Measurements from ENCODE around the gene TNNC1.

TNNC1 gene

DNA sequence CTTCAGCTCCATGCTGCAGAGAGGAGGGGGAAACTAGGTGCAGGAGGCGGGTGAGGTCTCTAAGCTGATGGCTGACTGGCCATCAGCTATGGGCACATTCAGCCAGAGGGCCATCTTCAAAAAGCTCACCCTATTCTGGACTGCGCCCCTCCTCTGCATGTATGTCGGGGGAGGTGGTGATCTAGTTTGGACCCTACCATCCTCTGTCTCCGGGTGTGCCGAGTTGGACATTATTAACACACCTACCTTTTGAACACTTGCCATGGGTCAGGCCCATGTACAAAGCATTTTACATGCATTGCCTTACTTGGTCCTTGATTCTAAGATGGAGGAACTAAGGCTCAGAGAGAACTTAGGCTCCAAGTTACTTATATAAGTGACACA lies 3.0 kb upstream of the TNNC1 start:
- no peak for DNase-seq

DNA sequence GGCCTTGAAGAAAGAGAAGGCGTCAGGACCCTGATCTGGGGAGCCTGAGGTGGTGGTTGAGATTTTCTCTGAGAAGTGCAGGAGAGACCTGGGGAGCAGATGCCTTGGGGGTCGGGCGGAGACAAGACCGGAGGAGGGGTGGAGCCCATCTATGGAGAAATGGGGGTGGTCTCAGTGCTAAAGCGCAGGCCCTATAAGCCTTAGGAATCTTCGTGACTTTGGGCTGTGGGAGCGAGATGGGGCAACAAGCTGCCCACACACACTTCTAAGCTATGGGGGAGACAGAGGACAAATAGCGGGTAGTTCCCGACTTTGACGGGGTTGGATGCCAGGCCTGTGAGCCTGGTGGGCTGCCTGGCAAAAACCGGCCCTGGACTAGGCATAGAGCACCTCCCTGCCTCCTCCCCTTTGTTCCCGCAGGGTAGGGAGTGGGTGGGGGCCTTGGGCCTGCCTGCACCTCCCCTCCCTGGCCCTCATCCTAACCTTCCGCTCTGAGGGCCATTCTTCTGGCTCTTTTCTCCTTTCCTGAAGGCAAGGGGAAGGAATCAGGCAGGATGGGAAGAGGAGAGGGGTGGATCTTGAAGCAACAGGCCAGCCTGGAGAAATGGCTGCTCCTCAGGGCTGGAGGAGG lies 2.4 kb upstream of the TNNC1 start:
- DNase-seq = no peak

DNA sequence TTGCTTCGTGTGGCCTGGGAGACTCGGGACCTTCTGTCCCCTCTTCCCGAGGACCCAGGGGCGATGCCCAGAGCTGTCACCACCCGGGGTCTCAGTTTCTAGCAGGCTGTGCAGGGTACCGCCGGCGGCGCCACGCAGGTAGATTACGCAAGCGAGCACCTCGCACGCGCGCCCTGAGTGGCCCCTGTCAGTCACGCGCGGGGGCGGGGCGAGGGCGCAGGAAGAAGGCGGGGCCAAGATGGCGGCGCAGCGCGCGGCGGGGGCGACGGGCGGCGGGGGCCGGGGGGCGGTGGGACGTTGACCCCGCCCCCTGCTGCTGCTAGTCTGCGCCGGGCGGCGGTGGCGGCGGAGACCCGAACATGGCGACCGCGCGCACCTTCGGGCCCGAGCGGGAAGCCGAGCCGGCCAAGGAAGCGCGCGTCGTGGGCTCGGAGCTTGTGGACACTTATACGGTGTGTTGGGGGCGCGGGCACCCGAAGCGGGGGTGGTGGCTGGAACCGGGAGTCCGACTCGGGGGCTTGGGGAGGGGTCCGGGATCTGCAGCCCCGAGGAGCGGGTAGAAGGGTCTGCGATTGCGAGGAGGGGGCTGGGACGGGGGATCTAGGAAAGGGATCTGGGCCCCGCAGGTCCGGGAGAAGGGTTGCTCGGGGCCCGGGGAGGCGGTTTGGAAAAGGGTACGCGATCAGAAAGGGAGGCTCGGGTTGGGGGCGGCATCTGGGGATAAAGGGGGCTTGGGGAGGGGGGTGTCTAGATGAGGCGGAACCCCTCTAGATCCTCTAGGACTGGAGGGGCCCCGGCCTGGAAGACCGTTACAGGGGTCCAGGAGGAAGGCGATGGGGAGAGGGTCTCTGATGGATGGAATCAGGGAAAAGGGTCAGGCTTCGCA lies 1.7 kb upstream of the TNNC1 start, which contains the start of gene NISCH:
TSS of gene NISCH (plus strand) at position 322 of the 886 bp plus-strand sequence. CDS start at position 360, 38 bp downstream.
- DNase-seq = peak; percentile 97

DNA sequence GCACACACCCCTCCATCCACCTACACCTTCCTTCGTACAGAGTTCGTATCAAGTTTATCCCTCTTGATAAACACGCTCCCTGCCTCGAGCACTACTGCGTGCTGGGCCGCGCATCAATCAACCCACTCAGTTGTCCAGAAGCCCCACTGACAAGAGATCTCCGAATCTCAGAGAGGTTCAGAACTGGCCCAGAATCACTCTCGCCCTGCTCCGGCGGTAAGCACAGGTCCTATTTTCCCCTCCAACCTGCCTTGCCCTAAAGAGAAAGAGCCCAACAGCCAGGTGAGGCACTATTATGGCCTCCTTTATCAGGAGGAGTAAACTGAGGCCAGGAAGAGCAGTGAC lies 1.1 kb upstream of the TNNC1 start:
- DNase-seq = no peak

DNA sequence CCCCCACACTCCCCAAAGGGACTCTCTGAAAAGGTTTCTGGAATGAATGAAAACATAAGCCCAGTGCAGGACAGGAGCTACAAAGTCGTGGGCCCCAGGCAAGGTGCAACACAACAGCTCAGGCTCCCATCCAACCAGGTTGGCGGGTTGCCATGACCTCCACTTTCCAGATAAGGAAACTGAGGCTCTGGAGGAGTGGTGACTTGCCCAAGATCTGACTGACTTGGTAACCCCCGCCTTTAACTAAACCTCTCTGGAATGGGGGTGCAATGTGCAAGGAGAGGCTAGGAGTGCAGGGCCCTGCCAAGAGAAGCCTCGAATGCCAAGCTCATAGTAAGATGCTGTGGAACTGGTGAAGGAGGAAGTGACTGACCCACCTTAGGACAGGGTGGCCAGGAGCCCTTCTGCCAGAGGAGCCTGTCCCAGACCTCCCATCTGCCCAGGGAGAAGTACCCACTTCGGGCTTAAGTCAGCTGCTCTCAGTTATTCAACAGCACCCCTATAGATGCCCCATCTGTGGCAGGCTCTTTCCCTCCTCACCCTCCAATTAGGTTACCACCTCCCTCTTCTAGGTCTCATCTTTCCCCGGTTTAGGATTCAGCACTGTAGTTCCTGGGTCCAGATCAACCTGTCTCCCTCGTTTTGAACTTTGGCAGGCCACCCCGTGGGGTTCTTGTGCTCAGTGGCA lies 553 bp upstream of the TNNC1 start:
- no peak for DNase-seq

DNA sequence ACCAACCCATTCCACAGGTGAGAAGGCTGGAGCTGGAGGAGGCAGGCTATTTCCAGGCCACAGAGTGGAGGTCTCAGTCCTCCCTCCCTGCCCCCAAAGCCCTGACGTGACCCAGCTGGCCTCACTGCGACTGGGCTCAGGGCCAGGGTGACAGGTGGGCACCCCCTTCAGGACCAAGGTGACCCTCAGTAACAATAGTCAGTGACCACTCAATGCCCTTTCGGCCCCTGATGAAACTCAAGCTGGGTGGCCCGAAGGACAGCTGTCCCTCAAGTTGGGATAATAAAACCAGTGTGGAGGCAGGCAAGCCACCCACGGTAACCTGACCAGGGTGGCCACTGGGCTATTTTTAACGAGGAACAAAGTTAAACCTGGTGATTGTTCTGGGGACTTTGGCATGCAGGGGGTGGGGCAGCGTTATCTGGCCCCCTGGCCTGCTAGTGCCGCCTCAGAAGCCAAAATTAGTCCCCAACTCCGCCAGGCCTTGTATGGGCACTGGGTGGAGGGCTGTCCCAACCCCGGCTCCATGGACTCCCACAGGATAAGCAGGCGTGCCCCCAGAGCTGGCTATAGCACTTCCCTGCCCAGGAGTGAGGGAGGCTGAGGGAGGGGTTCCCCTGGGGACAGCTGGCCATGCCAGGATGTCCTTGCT lies 1.1 kb downstream of the TNNC1 start:
- no peak for DNase-seq

DNA sequence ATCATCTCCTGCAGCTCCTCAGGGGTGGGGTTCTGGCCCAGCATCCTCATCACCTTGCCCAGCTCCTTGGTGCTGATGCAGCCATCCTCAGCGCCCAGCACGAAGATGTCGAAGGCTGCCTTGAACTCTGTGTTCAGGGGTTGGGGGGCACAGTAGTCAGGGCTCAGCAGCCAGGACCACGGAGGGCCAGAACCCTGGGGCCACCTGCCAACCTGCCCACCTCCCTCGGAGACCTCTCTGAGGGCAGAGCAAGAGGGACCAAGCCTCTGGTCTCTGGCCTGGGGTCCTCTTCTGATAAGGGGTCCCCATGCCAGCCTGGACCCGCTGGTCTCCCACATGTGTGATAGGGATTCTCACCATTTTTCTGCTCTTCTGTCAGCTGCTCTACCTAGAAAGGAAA lies 1.7 kb downstream of the TNNC1 start:
- DNase-seq = no peak

DNA sequence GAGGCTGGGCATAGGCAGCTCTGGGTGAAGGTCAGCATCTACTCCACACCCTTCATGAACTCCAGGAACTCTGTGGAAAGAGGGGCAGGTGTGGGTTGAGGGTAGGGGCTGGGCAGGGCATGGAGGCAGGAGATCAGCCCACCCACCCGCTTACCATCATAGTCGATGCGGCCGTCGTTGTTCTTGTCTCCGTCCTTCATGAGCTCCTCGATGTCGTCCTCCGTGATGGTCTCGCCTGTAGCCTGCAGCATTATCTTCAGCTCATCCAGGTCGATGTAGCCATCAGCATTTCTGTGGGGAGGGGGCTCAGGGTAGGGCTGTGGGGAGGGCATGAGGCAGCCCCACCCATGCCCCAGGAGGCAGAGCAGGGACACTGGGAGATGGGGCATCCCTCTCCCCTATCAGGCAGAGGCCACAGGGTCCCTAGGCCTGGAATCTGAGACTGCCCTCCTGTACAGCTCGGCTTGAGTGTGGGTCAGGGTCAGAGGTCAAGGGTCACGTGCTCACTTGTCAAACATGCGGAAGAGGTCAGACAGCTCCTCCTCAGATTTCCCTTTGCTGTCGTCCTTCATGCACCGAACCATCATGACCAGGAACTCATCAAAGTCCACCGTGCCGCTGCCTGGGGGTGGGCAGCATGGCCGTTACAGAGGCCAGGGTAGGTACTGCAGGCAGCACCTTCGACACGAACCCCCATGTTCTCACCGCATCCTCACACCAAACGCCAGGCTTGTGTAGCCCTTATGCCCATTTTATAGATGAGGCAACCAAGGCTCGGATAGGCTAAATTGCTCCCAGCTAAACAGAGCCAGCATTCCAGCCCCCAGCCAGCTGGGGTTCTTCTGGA lies 2.4 kb downstream of the TNNC1 start:
- DNase-seq = no peak

DNA sequence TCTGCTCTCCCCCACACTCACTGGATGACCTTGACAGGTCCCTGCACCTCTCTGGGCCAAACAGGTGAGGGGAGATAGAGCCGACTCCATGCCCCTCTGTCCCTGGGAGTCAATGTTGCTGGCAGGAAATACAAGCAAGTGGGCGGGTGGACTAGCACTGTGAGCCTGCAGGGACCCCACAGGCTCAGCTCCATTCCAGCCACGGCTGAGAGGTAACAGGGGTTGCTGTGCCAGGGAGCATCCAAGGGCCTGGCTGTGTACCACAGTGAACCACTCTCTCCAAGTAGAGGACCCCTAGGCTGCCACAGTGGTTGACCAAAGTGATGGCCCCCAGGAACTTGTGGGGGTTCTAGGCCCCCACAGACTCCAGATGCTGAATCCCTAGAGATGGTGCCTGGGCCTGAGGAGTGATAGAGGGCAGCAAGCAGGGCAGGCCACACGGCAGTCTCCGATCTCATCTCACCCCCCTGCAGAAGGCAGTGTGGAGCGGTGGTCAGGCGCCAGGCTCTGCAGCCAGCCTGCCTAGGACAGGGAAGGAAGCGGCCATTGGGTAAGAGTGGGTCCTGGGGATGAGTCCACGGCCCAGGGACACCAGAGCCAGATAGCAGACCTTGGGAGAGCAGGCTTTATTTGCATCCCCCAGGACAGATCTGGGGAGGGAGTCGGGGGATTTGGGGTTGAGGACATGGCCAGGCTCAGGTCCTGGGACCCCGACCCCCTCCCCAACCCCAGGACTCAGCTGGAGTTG lies 3.2 kb downstream of the TNNC1 start:
- no peak for DNase-seq

DNA sequence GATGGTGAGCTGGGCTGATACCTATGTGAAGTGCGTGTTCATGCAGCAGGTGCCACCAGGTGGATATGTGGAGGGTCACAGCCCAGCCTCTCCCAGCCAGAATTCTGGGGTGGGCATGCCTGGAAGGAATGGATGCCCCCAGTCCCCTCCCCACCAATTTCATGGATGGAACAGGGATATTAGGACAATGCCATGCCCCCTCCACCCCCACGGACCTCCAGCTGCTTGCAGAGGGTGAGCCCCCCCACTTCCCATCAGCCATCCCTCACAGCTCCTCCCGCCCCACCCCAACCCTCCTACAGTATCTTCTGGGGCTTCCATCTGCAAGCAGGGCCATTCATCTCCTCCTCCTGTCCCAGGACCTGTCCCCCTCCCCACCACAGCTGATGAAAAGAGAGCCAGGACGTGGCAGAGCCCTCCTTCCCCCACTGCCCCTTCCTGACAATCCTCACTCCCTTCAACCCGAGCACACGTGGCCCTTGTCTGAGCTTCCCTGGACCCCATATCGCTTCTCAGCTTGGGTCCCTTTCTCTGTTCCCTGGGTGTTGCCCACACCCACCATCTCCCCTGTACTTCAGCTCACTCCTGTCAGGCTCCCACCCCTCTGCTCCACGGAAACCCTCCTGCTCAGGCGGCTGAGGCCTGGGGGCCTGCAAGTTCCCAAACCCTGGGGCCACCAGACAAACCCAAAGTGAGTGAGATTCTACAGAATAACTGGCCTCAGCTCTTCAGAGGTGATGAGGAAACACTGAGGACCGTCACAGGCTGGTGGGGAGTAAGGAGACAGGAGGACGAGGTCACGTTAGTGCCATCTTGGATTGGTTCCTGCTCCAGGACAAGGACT lies 6.1 kb downstream of the TNNC1 start:
- no peak for DNase-seq

DNA sequence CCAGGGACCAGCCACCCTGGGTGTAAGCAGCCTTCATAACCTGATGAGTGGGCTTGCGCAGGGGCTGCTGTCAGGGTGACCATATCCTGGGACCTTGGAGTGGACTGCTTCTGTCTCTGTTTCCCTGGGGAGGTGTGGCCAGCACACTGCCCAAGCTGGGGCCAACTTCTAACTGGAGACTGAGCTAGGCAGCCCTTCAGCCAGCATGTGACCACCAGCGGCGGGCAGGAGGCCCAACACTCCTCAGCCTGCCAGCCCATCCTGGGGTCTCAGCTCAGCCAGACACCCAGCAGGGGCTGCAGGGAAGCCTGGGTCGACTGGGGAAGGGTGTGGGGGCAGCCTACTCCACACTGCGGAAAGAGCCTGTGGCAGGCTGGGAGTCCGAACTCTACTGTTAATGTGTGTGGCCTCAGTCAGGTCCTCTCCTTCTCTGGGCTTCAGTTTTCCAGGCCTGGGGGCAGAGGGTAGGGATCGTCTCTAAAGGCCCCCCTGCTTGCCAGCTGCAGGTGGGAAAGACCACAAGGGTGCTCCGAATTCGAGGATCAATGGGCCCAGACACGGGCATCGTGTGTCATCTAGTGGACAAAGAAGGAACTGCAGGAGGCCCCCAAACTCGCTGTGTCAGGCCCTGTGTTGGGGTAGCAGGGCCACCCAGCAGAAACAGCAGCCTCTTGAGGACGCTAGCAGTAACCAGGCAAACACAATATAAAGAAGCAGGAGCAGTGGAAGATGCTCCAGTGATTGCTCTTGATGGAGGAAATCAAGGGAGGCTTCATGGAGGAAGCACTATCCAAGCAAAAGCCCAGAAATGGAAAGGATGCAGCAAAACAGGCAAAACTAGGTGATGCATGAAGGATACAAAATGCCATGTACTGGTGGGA lies 7.0 kb downstream of the TNNC1 start:
- peak; percentile 70 for DNase-seq

DNA sequence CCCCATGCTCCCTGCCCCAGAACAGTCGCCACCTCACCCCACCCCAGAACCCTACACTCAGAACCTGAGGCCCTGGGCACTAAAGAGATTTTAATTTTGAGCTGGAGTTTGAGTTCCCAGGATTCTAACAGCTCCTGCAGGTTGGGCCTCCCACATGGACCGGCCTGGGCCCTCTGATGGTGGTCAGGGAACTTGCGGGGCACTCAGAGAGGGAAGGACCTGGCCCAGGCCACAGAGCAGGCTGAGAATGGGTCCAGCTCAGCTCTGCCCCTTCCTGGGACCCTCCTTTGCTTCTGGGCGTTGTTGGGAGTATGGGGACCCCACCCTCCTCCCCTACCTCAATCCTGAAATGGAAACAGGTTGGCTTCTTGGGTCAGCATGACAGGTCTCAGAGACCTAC lies 7.8 kb downstream of the TNNC1 start:
- DNase-seq = no peak

DNA sequence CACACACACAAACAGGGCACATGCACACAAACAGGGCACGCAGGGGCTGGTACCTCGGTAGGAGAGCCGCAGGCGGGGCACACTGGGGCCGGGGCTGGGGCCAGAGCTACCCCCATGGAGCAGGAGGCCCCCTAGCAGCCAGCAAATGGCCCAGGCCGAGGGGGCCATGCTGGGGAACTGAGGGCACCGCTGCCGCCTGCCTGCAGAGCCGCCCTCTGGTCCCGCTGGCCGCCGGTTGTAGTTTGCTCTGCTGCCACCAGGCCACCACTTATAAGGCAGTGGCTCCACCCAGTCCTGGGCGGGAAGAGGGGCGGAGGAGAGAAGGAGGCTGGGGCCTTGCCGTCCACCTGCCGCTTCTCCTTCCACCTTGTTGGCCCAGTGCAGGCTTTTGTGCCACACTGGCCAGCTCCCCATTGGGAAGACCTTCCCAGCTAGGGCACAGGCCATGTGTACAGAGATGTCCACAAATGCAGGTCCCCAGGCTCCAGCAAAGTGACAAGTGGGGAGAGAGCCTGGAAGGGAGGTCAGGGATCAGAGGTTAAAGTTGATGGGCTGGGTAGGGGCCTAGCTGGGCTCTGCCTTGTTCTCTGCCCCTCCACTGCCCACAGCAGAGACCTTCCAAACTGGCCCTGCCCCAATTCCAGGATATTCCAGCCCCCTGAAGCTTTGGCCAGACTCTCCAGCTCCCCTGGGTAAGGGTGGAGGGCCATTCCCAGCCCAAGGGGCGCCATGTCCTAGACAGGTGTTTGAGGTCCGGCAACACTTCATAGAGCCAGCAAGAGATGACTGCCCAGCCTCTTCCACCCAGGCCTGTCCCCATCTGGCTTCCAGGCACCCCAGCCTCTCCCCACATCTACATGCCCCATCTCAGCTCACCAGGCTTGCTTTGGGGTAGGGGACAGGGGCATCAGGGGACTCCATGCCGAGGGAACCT lies 8.7 kb downstream of the TNNC1 start, which contains the start of gene SEMA3G:
TSS of gene SEMA3G (minus strand) at position 244 of the 934 bp plus-strand sequence. CDS start at position 168, 76 bp downstream.
- peak; percentile 70 for DNase-seq

DNA sequence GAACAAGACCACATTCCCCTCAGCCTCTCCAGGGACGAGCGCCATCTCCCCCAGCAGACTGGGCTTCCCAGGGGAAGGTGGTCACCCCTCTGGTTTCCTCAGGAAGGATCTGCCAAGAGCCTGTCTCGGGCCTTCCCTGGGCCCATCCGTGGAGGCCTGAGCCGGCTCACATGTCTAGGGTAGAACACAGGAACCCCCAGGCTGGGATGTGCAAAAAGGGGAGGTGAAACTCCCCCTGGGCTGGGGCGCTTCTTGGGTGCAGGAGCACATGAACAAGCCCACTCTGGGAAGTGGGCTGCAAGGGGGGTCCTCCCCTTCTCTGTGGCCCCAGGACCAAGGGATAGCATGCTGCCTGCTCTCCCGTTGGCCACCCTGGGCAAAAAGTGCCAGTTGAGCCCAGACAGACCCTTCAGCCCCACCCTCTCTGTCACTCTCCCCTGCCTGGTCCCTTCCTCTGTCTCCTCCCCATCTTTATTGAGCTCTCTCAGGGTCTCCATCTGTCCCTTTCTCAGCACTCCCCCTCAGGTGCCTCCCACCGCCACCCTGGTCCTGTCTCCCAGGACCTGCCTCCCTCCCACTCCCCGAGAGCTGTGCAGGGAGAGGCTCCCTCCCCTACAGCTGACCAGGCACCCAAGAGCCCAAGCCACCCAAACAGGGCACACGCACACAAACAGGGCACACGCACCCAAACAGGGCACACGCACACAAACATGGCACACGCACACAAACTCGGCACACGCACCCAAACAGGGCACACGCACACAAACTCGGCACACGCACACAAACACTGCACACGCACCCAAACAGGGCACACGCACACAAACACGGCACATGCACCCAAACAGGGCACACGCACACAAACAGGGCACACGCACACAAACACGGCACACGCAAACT lies 9.8 kb downstream of the TNNC1 start:
- DNase-seq = no peak

DNA sequence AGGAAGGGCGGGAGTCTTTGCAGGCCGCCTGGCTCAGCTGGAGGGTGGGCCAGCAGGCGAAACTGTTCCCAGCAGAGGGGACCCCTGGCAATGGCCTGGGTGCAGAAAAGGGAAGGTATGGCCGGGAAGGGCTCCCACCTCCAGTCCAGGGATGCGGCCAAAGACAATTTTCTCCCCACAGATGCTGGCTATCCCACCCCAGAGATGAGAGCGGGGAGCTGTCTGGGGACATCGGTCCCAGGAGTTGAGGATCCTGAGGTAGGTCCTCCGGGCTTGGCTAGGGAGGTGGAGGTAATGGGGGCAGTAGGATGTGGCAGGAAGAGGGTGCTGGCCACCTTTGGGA lies 10.6 kb downstream of the TNNC1 start:
- DNase-seq = no peak

DNA sequence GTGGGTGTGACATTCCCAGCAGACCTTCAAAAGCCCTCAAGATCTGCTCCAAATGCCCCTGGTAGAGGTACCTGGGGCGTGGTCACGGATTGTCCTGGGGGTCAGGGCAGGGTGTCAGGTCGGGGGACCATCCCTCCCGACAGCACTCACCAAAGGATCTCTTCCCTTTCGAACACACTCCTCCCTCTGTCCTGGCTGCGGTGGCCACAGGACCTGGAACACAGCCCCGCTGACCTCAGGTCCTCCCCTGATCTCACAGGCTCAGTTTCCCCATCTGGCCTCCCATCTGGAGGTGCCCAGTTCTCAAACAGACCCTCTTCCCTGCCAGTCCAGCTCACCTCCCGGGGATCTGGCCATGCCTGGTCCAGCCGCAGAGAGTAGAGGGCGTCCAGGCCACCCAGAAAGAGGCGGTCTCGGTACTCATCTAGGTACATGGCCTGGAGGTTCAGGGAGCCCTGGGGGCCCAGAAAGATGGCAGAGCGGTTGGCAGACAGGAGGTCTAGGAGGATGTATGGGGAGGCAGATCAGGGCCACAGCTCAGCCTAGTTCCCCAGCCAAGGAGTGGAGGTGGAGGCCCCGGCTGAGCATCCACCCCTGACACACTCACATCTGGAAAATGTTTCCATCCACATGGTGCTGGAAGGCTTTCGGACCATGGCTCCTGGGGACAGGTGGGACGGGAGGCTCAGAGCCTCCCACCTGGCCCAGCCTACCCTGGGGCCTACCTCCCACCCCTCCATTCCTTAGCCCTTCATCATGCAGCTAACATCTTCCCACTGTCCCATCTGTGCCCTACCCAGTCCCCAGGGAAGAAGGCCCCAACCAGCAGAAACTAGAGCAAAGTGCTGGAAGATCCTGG lies 11.2 kb downstream of the TNNC1 start:
- no peak for DNase-seq

Data from activated gamma-delta T cell treated with Interleukin-2 at 50 U/mL for 16 hours (primary cell).